Astrocyte (in vitro differentiated cells and primary cell): ENCODE data around the gene TP73. TPM values are rescaled to one million over a fixed set of nuclear protein-coding genes. Genes with fewer than 3 reads are reported as not detected.

ENCODE experiments used
- DNase-seq: peaks from one replicate; pipeline ENCODE4 v3.0.0-alpha.2; 2010; ENCODE audit warnings: low read depth
- FAIRE-seq: peaks from 2 replicates; lab custom pipeline; 2011; peaks lifted over from hg19 to GRCh38; lab: Jason Lieb, UNC
- H2AFZ ChIP-seq: 2 replicates; pipeline ENCODE4 v1.6.0; 2012; ENCODE audit warnings: low read depth, low read length, inconsistent platforms
- H3K27ac ChIP-seq: 2 replicates; pipeline ENCODE4 v1.5.1; 2011; ENCODE audit warnings: low read depth, low read length, inconsistent platforms
- H3K27me3 ChIP-seq: 2 replicates; pipeline ENCODE4 v1.6.0; 2011; ENCODE audit warnings: low read length, inconsistent platforms; ENCODE audit not compliant: insufficient read depth
- H3K36me3 ChIP-seq: 2 replicates; pipeline ENCODE4 v1.5.1; 2011; ENCODE audit warnings: low read length, inconsistent platforms; ENCODE audit not compliant: insufficient read depth
- H3K4me1 ChIP-seq: 2 replicates; pipeline ENCODE4 v1.5.1; 2011; ENCODE audit warnings: low read length, inconsistent platforms; ENCODE audit not compliant: insufficient read depth
- H3K4me2 ChIP-seq: 2 replicates; pipeline ENCODE4 v1.6.0; 2012; ENCODE audit warnings: low read length, inconsistent platforms
- H3K4me3 ChIP-seq: 2 replicates; pipeline ENCODE4 v1.5.1; 2011; ENCODE audit warnings: low read depth, mild to moderate bottlenecking, low read length, inconsistent platforms; ENCODE audit not compliant: insufficient read depth
- H3K79me2 ChIP-seq: 2 replicates; pipeline ENCODE4 v1.6.0; 2012; ENCODE audit warnings: mild to moderate bottlenecking, low read length, inconsistent platforms; ENCODE audit not compliant: insufficient read depth
- H3K9ac ChIP-seq: 2 replicates; pipeline ENCODE4 v1.6.0; 2012; ENCODE audit warnings: mild to moderate bottlenecking, low read length, inconsistent platforms
- H3K9me3 ChIP-seq: 2 replicates; pipeline ENCODE4 v1.5.1; 2012; ENCODE audit warnings: low read depth, mild to moderate bottlenecking, low read length, inconsistent platforms; ENCODE audit not compliant: insufficient read depth
- H4K20me1 ChIP-seq: 2 replicates; pipeline ENCODE4 v1.6.0; 2012; ENCODE audit warnings: low read length, inconsistent platforms; ENCODE audit not compliant: insufficient read depth
- H3K27ac Mint-ChIP-seq: one replicate; pipeline ENCODE4 v1.8.0; 2021; ENCODE audit warnings: mild to moderate bottlenecking, mixed read lengths; ENCODE audit not compliant: unreplicated experiment
- H3K27me3 Mint-ChIP-seq: one replicate; pipeline ENCODE4 v1.8.0; 2021; ENCODE audit warnings: low read depth, mixed read lengths; ENCODE audit not compliant: unreplicated experiment
- H3K36me3 Mint-ChIP-seq: one replicate; pipeline ENCODE4 v1.8.0; 2021; ENCODE audit warnings: low read depth, mixed read lengths; ENCODE audit not compliant: unreplicated experiment
- H3K4me1 Mint-ChIP-seq: one replicate; pipeline ENCODE4 v1.8.0; 2021; ENCODE audit warnings: low read depth, mixed read lengths; ENCODE audit not compliant: unreplicated experiment
- H3K4me3 Mint-ChIP-seq: one replicate; pipeline ENCODE4 v1.8.0; 2021; ENCODE audit warnings: mild to moderate bottlenecking, moderate library complexity, mixed read lengths; ENCODE audit not compliant: unreplicated experiment
- H3K9me3 Mint-ChIP-seq: one replicate; pipeline ENCODE4 v1.8.0; 2021; ENCODE audit warnings: mild to moderate bottlenecking, mixed read lengths; ENCODE audit not compliant: unreplicated experiment
- CTCF ChIP-seq: IDR thresholded peaks from 2 replicates; pipeline ENCODE4 v1.5.1; 2011; ENCODE audit warnings: low read depth, mild to moderate bottlenecking, inconsistent platforms, low read length, moderate library complexity; ENCODE audit not compliant: insufficient read depth
- EZH2 ChIP-seq: IDR thresholded peaks from 2 replicates; pipeline ENCODE4 v1.6.1; 2012; ENCODE audit warnings: mild to moderate bottlenecking, low read length, inconsistent platforms; ENCODE audit not compliant: insufficient read depth
- total RNA-seq: library from RNA; stranded (reverse); gene quantifications from 2 replicates; pipeline ENCODE4 v1.2.1, GENCODE V29; 2021

Gene TP73
- total RNA-seq, 1 donor from 2014 or later, result 0.18 TPM

- Histone ChIP-seq H3K79me2 (no peaks in the 10 kb centered on the region), H3K27me3 (no peaks in the 10 kb centered on the region), H4K20me1 (no peaks in the 10 kb centered on the region), H3K9me3 (no peaks in the 10 kb centered on the region), H3K4me1 (peaks cover 18% of the 10 kb centered on the region), H3K4me2 (peak overlapping the region; percentile 83), H3K36me3 (no peaks in the 10 kb centered on the region), H3K9ac (peak overlapping the region; percentile 43), H3K4me3 (peak overlapping the region; percentile 55), H2AFZ (peak overlapping the region; percentile 87), H3K27ac (no peak overlapping the region)
- Mint-ChIP-seq H3K36me3 (no peaks in the 10 kb centered on the region), H3K27ac (no peak overlapping the region), H3K9me3 (no peaks in the 10 kb centered on the region), H3K4me3 (peak overlapping the region; percentile 74), H3K27me3 (peaks cover 12% of the 10 kb centered on the region), H3K4me1 (peaks cover 6% of the 10 kb centered on the region)
- TF ChIP-seq EZH2, result no peak
- no peak for TF ChIP-seq CTCF
- DNase-seq (no peak), FAIRE-seq (no peak)
Measured at GRCh38 chr1:3771108-3772026, 119.1 kb downstream of the TP73 start.

GRCh38 chr1:3772027-3772714, 119.9 kb downstream of the TP73 start:
- peak overlapping the region; percentile 55 for H3K4me3 ChIP-seq
- DNase-seq (peak; percentile 49), FAIRE-seq (no peak)
- peaks cover 6% of the 10 kb centered on the region for H3K4me1 Mint-ChIP-seq
- H3K4me1 ChIP-seq, result peaks cover 18% of the 10 kb centered on the region
- peak overlapping the region; percentile 43 for H3K9ac ChIP-seq
- H3K4me2 ChIP-seq, result peak overlapping the region; percentile 83
- no peaks in the 10 kb centered on the region for H3K27me3 ChIP-seq
- no peaks in the 10 kb centered on the region for H3K9me3 ChIP-seq
- H3K36me3 Mint-ChIP-seq, result no peaks in the 10 kb centered on the region
- H4K20me1 ChIP-seq, result no peaks in the 10 kb centered on the region
- H3K4me3 Mint-ChIP-seq, result peak overlapping the region; percentile 74
- peak overlapping the region; percentile 87 for H2AFZ ChIP-seq
- H3K36me3 ChIP-seq, result no peaks in the 10 kb centered on the region
- H3K27ac ChIP-seq, result no peak overlapping the region
- TF ChIP-seq EZH2 (no peak), CTCF (no peak)
- peaks cover 10% of the 10 kb centered on the region for H3K27me3 Mint-ChIP-seq
- H3K27ac Mint-ChIP-seq, result no peak overlapping the region
- no peaks in the 10 kb centered on the region for H3K9me3 Mint-ChIP-seq
- no peaks in the 10 kb centered on the region for H3K79me2 ChIP-seq
